ENCODE data around the gene OLR1. TPM values are rescaled to one million over a fixed set of nuclear protein-coding genes. Genes with fewer than 3 reads are reported as not detected.

The OLR1 gene
- total RNA-seq, 1 experiment from 2014 or later, result not detected

DNA sequence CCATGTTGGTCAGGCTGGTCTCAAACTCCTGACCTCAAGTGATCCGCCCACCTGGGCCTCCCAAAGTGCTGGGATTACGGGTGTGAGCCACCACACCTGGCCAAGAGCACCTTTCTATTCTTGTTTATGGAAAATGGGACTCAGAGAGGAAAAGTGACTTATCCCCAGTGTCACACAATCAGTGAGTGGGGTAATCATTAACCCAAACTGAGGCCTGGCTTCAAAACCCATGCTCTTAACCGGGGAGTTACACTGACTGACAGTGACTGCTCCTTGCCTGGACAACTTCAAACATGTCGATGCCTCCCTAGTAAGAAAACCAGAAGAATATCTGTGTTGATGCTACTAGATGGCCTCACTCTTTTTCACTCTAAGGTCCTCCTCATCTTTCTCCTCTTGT, 49.2 kb downstream of the OLR1 start:
- Mint-ChIP-seq H3K4me3 (no peak overlapping the region), H3K36me3 (no peaks in the 10 kb centered on the region), H3K27me3 (ENCODE audit: low read depth) (no peaks in the 10 kb centered on the region), H3K9me3 (peaks cover 5% of the 10 kb centered on the region; the same call in 1 of the 2 replicates), H3K27ac (no peak overlapping the region), H3K4me1 (peaks cover 2% of the 10 kb centered on the region; the same call in 1 of the 2 replicates)
- ATAC-seq, result no peak
- TF ChIP-seq FOXP1 (CRISPR knock-in tag; IDR thresholded peaks at IDR 0.05; ENCODE audit: borderline replicate concordance), result no peak
- no peak for TF ChIP-seq USF2 (CRISPR knock-in tag; IDR thresholded peaks at IDR 0.05)
- DNase-seq (ENCODE audit: low spot score), result no peak
- POLR2A ChIA-PET, result no interaction called here
- CTCF ChIA-PET, result no interaction called here

DNA sequence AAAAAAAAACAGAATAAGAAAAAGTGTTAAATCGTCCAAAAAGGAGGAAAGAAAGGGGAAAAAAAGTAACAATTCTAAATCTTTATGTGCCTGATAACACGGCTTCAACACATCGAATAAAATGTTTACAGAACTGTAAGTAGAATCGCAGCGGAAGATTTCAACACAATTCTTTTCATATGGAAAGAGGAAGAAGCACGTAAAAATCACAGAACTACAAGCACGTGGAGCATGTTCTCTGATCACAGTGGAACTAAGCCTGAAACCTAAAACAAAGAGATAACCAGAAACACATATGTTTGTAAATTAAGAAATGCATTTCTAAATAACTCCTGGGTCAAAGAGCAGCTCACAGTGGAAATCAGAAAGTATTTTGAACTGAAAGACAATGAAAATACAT, 50.7 kb downstream of the OLR1 start:
- H3K4me1 Mint-ChIP-seq, result no peaks in the 10 kb centered on the region
- DNase-seq (ENCODE audit: low spot score) (no peak), ATAC-seq (no peak)
- no peak overlapping the region for H3K27ac Mint-ChIP-seq
- CTCF ChIA-PET, result no interaction called here
- no peak overlapping the region for H3K4me3 Mint-ChIP-seq
- no peaks in the 10 kb centered on the region for H3K27me3 Mint-ChIP-seq (ENCODE audit: low read depth)
- TF ChIP-seq ZNF423 (CRISPR knock-in tag; IDR thresholded peaks at IDR 0.05), result no peak
- TF ChIP-seq, protein P1, sequence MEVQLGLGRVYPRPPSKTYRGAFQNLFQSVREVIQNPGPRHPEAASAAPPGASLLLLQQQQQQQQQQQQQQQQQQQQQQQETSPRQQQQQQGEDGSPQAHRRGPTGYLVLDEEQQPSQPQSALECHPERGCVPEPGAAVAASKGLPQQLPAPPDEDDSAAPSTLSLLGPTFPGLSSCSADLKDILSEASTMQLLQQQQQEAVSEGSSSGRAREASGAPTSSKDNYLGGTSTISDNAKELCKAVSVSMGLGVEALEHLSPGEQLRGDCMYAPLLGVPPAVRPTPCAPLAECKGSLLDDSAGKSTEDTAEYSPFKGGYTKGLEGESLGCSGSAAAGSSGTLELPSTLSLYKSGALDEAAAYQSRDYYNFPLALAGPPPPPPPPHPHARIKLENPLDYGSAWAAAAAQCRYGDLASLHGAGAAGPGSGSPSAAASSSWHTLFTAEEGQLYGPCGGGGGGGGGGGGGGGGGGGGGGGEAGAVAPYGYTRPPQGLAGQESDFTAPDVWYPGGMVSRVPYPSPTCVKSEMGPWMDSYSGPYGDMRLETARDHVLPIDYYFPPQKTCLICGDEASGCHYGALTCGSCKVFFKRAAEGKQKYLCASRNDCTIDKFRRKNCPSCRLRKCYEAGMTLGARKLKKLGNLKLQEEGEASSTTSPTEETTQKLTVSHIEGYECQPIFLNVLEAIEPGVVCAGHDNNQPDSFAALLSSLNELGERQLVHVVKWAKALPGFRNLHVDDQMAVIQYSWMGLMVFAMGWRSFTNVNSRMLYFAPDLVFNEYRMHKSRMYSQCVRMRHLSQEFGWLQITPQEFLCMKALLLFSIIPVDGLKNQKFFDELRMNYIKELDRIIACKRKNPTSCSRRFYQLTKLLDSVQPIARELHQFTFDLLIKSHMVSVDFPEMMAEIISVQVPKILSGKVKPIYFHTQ (CRISPR knock-in tag; IDR thresholded peaks at IDR 0.05), result no peak
- TF ChIP-seq FOXK1 (CRISPR knock-in tag; IDR thresholded peaks at IDR 0.05), result no peak
- TF ChIP-seq, protein P2, sequence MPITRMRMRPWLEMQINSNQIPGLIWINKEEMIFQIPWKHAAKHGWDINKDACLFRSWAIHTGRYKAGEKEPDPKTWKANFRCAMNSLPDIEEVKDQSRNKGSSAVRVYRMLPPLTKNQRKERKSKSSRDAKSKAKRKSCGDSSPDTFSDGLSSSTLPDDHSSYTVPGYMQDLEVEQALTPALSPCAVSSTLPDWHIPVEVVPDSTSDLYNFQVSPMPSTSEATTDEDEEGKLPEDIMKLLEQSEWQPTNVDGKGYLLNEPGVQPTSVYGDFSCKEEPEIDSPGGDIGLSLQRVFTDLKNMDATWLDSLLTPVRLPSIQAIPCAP (CRISPR knock-in tag; IDR thresholded peaks at IDR 0.05), result no peak
- no peak for TF ChIP-seq ZNF396 (CRISPR knock-in tag; IDR thresholded peaks at IDR 0.05; ENCODE audit: borderline replicate concordance)
- TF ChIP-seq, protein P3, sequence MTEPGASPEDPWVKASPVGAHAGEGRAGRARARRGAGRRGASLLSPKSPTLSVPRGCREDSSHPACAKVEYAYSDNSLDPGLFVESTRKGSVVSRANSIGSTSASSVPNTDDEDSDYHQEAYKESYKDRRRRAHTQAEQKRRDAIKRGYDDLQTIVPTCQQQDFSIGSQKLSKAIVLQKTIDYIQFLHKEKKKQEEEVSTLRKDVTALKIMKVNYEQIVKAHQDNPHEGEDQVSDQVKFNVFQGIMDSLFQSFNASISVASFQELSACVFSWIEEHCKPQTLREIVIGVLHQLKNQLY (CRISPR knock-in tag; IDR thresholded peaks at IDR 0.05), result no peak
- TF ChIP-seq ERG (CRISPR knock-in tag; IDR thresholded peaks at IDR 0.05), result no peak
- TF ChIP-seq FOXJ3 (CRISPR knock-in tag; IDR thresholded peaks at IDR 0.05; ENCODE audit: borderline replicate concordance), result no peak
- no peak for TF ChIP-seq PRDM15 (CRISPR knock-in tag; IDR thresholded peaks at IDR 0.05)
- TF ChIP-seq RELA (CRISPR knock-in tag; IDR thresholded peaks at IDR 0.05; ENCODE audit: borderline replicate concordance), result no peak
- no peak for TF ChIP-seq NR2C2 (CRISPR knock-in tag; IDR thresholded peaks at IDR 0.05)
- TF ChIP-seq SOX15 (CRISPR knock-in tag; IDR thresholded peaks at IDR 0.05), result no peak
- TF ChIP-seq NR3C1 (CRISPR knock-in tag; conservative IDR thresholded peaks at IDR 0.05; ENCODE audit: low read depth), result no peak
- TF ChIP-seq, protein P4, sequence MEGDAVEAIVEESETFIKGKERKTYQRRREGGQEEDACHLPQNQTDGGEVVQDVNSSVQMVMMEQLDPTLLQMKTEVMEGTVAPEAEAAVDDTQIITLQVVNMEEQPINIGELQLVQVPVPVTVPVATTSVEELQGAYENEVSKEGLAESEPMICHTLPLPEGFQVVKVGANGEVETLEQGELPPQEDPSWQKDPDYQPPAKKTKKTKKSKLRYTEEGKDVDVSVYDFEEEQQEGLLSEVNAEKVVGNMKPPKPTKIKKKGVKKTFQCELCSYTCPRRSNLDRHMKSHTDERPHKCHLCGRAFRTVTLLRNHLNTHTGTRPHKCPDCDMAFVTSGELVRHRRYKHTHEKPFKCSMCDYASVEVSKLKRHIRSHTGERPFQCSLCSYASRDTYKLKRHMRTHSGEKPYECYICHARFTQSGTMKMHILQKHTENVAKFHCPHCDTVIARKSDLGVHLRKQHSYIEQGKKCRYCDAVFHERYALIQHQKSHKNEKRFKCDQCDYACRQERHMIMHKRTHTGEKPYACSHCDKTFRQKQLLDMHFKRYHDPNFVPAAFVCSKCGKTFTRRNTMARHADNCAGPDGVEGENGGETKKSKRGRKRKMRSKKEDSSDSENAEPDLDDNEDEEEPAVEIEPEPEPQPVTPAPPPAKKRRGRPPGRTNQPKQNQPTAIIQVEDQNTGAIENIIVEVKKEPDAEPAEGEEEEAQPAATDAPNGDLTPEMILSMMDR (IDR thresholded peaks at IDR 0.05), result no peak
- TF ChIP-seq ATF1 (CRISPR knock-in tag; IDR thresholded peaks at IDR 0.05), result no peak
- TF ChIP-seq IRF2 (CRISPR knock-in tag; IDR thresholded peaks at IDR 0.05; ENCODE audit: borderline replicate concordance, low read depth), result no peak
- TF ChIP-seq, protein P5, sequence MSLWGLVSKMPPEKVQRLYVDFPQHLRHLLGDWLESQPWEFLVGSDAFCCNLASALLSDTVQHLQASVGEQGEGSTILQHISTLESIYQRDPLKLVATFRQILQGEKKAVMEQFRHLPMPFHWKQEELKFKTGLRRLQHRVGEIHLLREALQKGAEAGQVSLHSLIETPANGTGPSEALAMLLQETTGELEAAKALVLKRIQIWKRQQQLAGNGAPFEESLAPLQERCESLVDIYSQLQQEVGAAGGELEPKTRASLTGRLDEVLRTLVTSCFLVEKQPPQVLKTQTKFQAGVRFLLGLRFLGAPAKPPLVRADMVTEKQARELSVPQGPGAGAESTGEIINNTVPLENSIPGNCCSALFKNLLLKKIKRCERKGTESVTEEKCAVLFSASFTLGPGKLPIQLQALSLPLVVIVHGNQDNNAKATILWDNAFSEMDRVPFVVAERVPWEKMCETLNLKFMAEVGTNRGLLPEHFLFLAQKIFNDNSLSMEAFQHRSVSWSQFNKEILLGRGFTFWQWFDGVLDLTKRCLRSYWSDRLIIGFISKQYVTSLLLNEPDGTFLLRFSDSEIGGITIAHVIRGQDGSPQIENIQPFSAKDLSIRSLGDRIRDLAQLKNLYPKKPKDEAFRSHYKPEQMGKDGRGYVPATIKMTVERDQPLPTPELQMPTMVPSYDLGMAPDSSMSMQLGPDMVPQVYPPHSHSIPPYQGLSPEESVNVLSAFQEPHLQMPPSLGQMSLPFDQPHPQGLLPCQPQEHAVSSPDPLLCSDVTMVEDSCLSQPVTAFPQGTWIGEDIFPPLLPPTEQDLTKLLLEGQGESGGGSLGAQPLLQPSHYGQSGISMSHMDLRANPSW (CRISPR knock-in tag; conservative IDR thresholded peaks at IDR 0.05; ENCODE audit: low read depth), result no peak
- POLR2A ChIA-PET, result interaction anchor here (0.7 kb wide), 1 partner anchor 79 kb away, joined by 3 read pairs; no protein-coding TSS in a partner anchor
- H3K36me3 Mint-ChIP-seq, result no peaks in the 10 kb centered on the region
- H3K9me3 Mint-ChIP-seq, result peaks cover 5% of the 10 kb centered on the region; the same call in 1 of the 2 replicates
